ENCODE measurements around the gene SKA1. TPM values are rescaled to one million over a fixed set of nuclear protein-coding genes. Genes with fewer than 3 reads are reported as not detected.
"Not testable (repeated sequence)": the region's sequence is repeated elsewhere in the genome, so short reads cannot be mapped to it uniquely, and the experiment has no call there.

SKA1 gene
- total RNA-seq, 2 donors from 2014 or later = 18.8 to 38.0 TPM

- peaks cover 0 to 7% of the 10 kb centered on the region in 2 donors for H3K4me1 Mint-ChIP-seq (ENCODE audit: low read depth in 2 of 2)
- H3K27ac Mint-ChIP-seq = no peak overlapping the region
- ATAC-seq (no peak), DNase-seq (ENCODE audit: low spot score) (no peak)
- no peak overlapping the region for H3K4me3 Mint-ChIP-seq
- peaks cover 46 to 47% of the 10 kb centered on the region in 2 donors for H3K27me3 Mint-ChIP-seq
- no peaks in the 10 kb centered on the region for H3K9me3 Mint-ChIP-seq
- H3K36me3 Mint-ChIP-seq = no peaks in the 10 kb centered on the region
These were observed 26.4 kb downstream of the SKA1 start for GRCh38 chr18:50401295-50401694.

GRCh38 chr18:50401888-50402287, 27.0 kb downstream of the SKA1 start:
- Mint-ChIP-seq H3K4me3 (no peak overlapping the region), H3K27me3 (peaks cover 46 to 48% of the 10 kb centered on the region in 2 donors), H3K4me1 (ENCODE audit: low read depth in 2 of 2) (peaks cover 0 to 7% of the 10 kb centered on the region in 2 donors), H3K27ac (no peak overlapping the region), H3K9me3 (no peaks in the 10 kb centered on the region), H3K36me3 (no peaks in the 10 kb centered on the region)
- ATAC-seq (no peak), DNase-seq (ENCODE audit: low spot score) (no peak)

GRCh38 chr18:50404752-50405581, 30.1 kb downstream of the SKA1 start:
- not testable (repeated sequence) for H3K27ac Mint-ChIP-seq; H3K36me3 Mint-ChIP-seq; H3K9me3 Mint-ChIP-seq; H3K4me3 Mint-ChIP-seq; ATAC-seq; DNase-seq (ENCODE audit: low spot score); H3K4me1 Mint-ChIP-seq (ENCODE audit: low read depth in 2 of 2)
- H3K27me3 Mint-ChIP-seq = peaks cover 52 to 54% of the 10 kb centered on the region in 2 donors

- ATAC-seq = no peak
- no peak for DNase-seq (ENCODE audit: low spot score)
- no peak overlapping the region for H3K27ac Mint-ChIP-seq
- no peaks in the 10 kb centered on the region for H3K36me3 Mint-ChIP-seq
- no peaks in the 10 kb centered on the region for H3K4me1 Mint-ChIP-seq (ENCODE audit: low read depth in 2 of 2)
- no peaks in the 10 kb centered on the region for H3K9me3 Mint-ChIP-seq
- H3K27me3 Mint-ChIP-seq = peaks cover 54 to 55% of the 10 kb centered on the region in 2 donors
- no peak overlapping the region for H3K4me3 Mint-ChIP-seq
These were observed 30.9 kb downstream of the SKA1 start for GRCh38 chr18:50405582-50406271.

- Mint-ChIP-seq H3K27ac (no peak overlapping the region), H3K9me3 (no peaks in the 10 kb centered on the region), H3K27me3 (peaks cover 40 to 47% of the 10 kb centered on the region in 2 donors), H3K4me1 (ENCODE audit: low read depth in 2 of 2) (no peaks in the 10 kb centered on the region), H3K36me3 (no peaks in the 10 kb centered on the region), H3K4me3 (no peak overlapping the region)
- ATAC-seq = no peak
- DNase-seq (ENCODE audit: low spot score) = no peak
These were observed 34.4 kb downstream of the SKA1 start for GRCh38 chr18:50409236-50409635.

- no peaks in the 10 kb centered on the region for H3K36me3 Mint-ChIP-seq
- ATAC-seq = no peak
- H3K27ac Mint-ChIP-seq = no peak overlapping the region
- H3K4me3 Mint-ChIP-seq = no peak overlapping the region
- H3K4me1 Mint-ChIP-seq (ENCODE audit: low read depth in 2 of 2) = no peaks in the 10 kb centered on the region
- H3K27me3 Mint-ChIP-seq = peaks cover 35 to 42% of the 10 kb centered on the region in 2 donors
- DNase-seq (ENCODE audit: low spot score) = no peak
- H3K9me3 Mint-ChIP-seq = no peaks in the 10 kb centered on the region
These were observed 35.2 kb downstream of the SKA1 start for GRCh38 chr18:50410008-50410407.

GRCh38 chr18:50410894-50411293, 36.0 kb downstream of the SKA1 start:
- no peaks in the 10 kb centered on the region for H3K9me3 Mint-ChIP-seq
- no peak overlapping the region for H3K27ac Mint-ChIP-seq
- H3K4me3 Mint-ChIP-seq = no peak overlapping the region
- DNase-seq (ENCODE audit: low spot score) (no peak), ATAC-seq (no peak)
- H3K4me1 Mint-ChIP-seq (ENCODE audit: low read depth in 2 of 2) = no peaks in the 10 kb centered on the region
- peaks cover 27 to 34% of the 10 kb centered on the region in 2 donors for H3K27me3 Mint-ChIP-seq
- no peaks in the 10 kb centered on the region for H3K36me3 Mint-ChIP-seq

GRCh38 chr18:50416832-50417231, 42.0 kb downstream of the SKA1 start:
- H3K27me3 Mint-ChIP-seq = peaks cover 12 to 25% of the 10 kb centered on the region in 2 donors
- H3K4me1 Mint-ChIP-seq (ENCODE audit: low read depth in 2 of 2); H3K9me3 Mint-ChIP-seq; H3K4me3 Mint-ChIP-seq; DNase-seq (ENCODE audit: low spot score); H3K36me3 Mint-ChIP-seq; ATAC-seq; H3K27ac Mint-ChIP-seq: not testable (repeated sequence)

- not testable (repeated sequence) for H3K4me1 Mint-ChIP-seq (ENCODE audit: low read depth in 2 of 2); DNase-seq (ENCODE audit: low spot score); H3K9me3 Mint-ChIP-seq; H3K36me3 Mint-ChIP-seq; H3K4me3 Mint-ChIP-seq; ATAC-seq; H3K27ac Mint-ChIP-seq
- peaks cover 12 to 27% of the 10 kb centered on the region in 2 donors for H3K27me3 Mint-ChIP-seq
These were observed 42.9 kb downstream of the SKA1 start for GRCh38 chr18:50417705-50418104.

- no peaks in the 10 kb centered on the region for H3K4me1 Mint-ChIP-seq (ENCODE audit: low read depth in 2 of 2)
- DNase-seq (ENCODE audit: low spot score) (no peak), ATAC-seq (no peak)
- H3K36me3 Mint-ChIP-seq = no peaks in the 10 kb centered on the region
- H3K4me3 Mint-ChIP-seq = no peak overlapping the region
- peaks cover 4% of the 10 kb centered on the region for H3K9me3 Mint-ChIP-seq
- peaks cover 16 to 29% of the 10 kb centered on the region in 2 donors for H3K27me3 Mint-ChIP-seq
- H3K27ac Mint-ChIP-seq = no peak overlapping the region
These were observed 43.8 kb downstream of the SKA1 start for GRCh38 chr18:50418650-50419049.

GRCh38 chr18:50422286-50422898, 47.5 kb downstream of the SKA1 start:
- Mint-ChIP-seq H3K4me3 (no peak overlapping the region), H3K36me3 (no peaks in the 10 kb centered on the region), H3K9me3 (peaks cover 4% of the 10 kb centered on the region), H3K4me1 (ENCODE audit: low read depth in 2 of 2) (no peaks in the 10 kb centered on the region), H3K27ac (no peak overlapping the region), H3K27me3 (peaks cover 24 to 43% of the 10 kb centered on the region in 2 donors)
- no peak for ATAC-seq
- no peak for DNase-seq (ENCODE audit: low spot score)

GRCh38 chr18:50424877-50425690, 50.2 kb downstream of the SKA1 start:
- DNase-seq (ENCODE audit: low spot score) (no peak), ATAC-seq (no peak)
- H3K4me3 Mint-ChIP-seq = no peak overlapping the region
- H3K27ac Mint-ChIP-seq = no peak overlapping the region
- no peaks in the 10 kb centered on the region for H3K36me3 Mint-ChIP-seq
- H3K9me3 Mint-ChIP-seq = no peaks in the 10 kb centered on the region
- peaks cover 27 to 48% of the 10 kb centered on the region in 2 donors for H3K27me3 Mint-ChIP-seq
- no peaks in the 10 kb centered on the region for H3K4me1 Mint-ChIP-seq (ENCODE audit: low read depth in 2 of 2)

- no peak for ATAC-seq
- H3K27me3 Mint-ChIP-seq = peaks cover 27 to 44% of the 10 kb centered on the region in 2 donors
- no peak for DNase-seq (ENCODE audit: low spot score)
- H3K36me3 Mint-ChIP-seq = no peaks in the 10 kb centered on the region
- H3K4me3 Mint-ChIP-seq = no peak overlapping the region
- H3K9me3 Mint-ChIP-seq = no peaks in the 10 kb centered on the region
- no peaks in the 10 kb centered on the region for H3K4me1 Mint-ChIP-seq (ENCODE audit: low read depth in 2 of 2)
- no peak overlapping the region for H3K27ac Mint-ChIP-seq
These were observed 53.0 kb downstream of the SKA1 start for GRCh38 chr18:50427896-50428295.

Measured in natural killer cell treated with Interleukin-12 subunit alpha and Interleukin-12 subunit beta and Interleukin-15 and Interleukin-18, amount 100 ng/mL, for 72 hours (primary cell).